ENCODE results near the gene C2.
"Not testable (repeated sequence)": the region's sequence is repeated elsewhere in the genome, so short reads cannot be mapped to it uniquely, and the experiment has no call there.

- not testable (repeated sequence) for TF ChIP-seq CTCF (IDR thresholded peaks at IDR 0.05 in 4 of 5, conservative IDR thresholded peaks at IDR 0.05 in 1 of 5); POLR2A (IDR thresholded peaks at IDR 0.05)
Observed at GRCh38 chr6:31994421-31994820, 66.9 kb downstream of the C2 start.

Data from gastrocnemius medialis (tissue), 4 donors.